ENCODE measurements around the gene LDLRAD4.

Gene LDLRAD4

GRCh38 chr18:13387855-13388548 is 169.4 kb downstream of the LDLRAD4 start:
- DNase-seq (ENCODE audit: low read depth): no peak

GRCh38 chr18:13388586-13389490 is 170.3 kb downstream of the LDLRAD4 start:
- DNase-seq (ENCODE audit: low read depth): no peak

GRCh38 chr18:13389491-13390131 is 171.1 kb downstream of the LDLRAD4 start:
- DNase-seq (ENCODE audit: low read depth): no peak

GRCh38 chr18:13390196-13390595 is 171.6 kb downstream of the LDLRAD4 start:
- DNase-seq (ENCODE audit: low read depth): no peak

- no peak for DNase-seq (ENCODE audit: low read depth)
These were observed 172.2 kb downstream of the LDLRAD4 start for GRCh38 chr18:13390711-13391110.

GRCh38 chr18:13392029-13392750 is 173.6 kb downstream of the LDLRAD4 start:
- no peak for DNase-seq (ENCODE audit: low read depth)

- no peak for DNase-seq (ENCODE audit: low read depth)
These were observed 174.3 kb downstream of the LDLRAD4 start for GRCh38 chr18:13392899-13393298.

GRCh38 chr18:13393338-13393737 is 174.8 kb downstream of the LDLRAD4 start:
- DNase-seq (ENCODE audit: low read depth): no peak

GRCh38 chr18:13394801-13395200 is 176.2 kb downstream of the LDLRAD4 start:
- DNase-seq (ENCODE audit: low read depth): no peak

- no peak for DNase-seq (ENCODE audit: low read depth)
These were observed 177.0 kb downstream of the LDLRAD4 start for GRCh38 chr18:13395577-13395976.

- no peak for DNase-seq (ENCODE audit: low read depth)
These were observed 179.1 kb downstream of the LDLRAD4 start for GRCh38 chr18:13397504-13398163.

GRCh38 chr18:13398631-13399030 is 180.1 kb downstream of the LDLRAD4 start:
- no peak for DNase-seq (ENCODE audit: low read depth)

- DNase-seq (ENCODE audit: low read depth): no peak
These were observed 181.0 kb downstream of the LDLRAD4 start for GRCh38 chr18:13399511-13399910.

GRCh38 chr18:13400636-13401315 is 182.2 kb downstream of the LDLRAD4 start:
- DNase-seq (ENCODE audit: low read depth): no peak

GRCh38 chr18:13401404-13401803 is 182.8 kb downstream of the LDLRAD4 start:
- DNase-seq (ENCODE audit: low read depth): no peak

GRCh38 chr18:13401826-13402225 is 183.3 kb downstream of the LDLRAD4 start:
- no peak for DNase-seq (ENCODE audit: low read depth)

GRCh38 chr18:13403786-13404549 is 185.4 kb downstream of the LDLRAD4 start:
- no peak for DNase-seq (ENCODE audit: low read depth)

- no peak for DNase-seq (ENCODE audit: low read depth)
These were observed 186.9 kb downstream of the LDLRAD4 start for GRCh38 chr18:13405305-13406038.

- DNase-seq (ENCODE audit: low read depth): no peak
These were observed 187.6 kb downstream of the LDLRAD4 start for GRCh38 chr18:13406049-13406615.

All from activated T-cell treated with anti-CD3 and anti-CD28 coated beads for 48 hours (primary cell).